Muscle layer of colon (tissue), 2 donors: Measurements from ENCODE around the gene STX1A.
"Not testable (repeated sequence)": the region's sequence is repeated elsewhere in the genome, so short reads cannot be mapped to it uniquely, and the experiment has no call there.

Experiments
- H3K27ac ChIP-seq: one replicate; pipeline ENCODE4 v1.7.0; 2013; ENCODE audit warnings: low read depth, mild to moderate bottlenecking, low read length, moderate library complexity
- H3K27me3 ChIP-seq, 2 donors: one replicate each; pipeline ENCODE4 v1.7.0; 2013; ENCODE audit warnings: low read length in 2 of 2, mild to moderate bottlenecking in 2 of 2; ENCODE audit not compliant: insufficient read depth in 2 of 2, control insufficient read depth in 1 of 2
- H3K36me3 ChIP-seq: one replicate; pipeline ENCODE4 v1.7.0; 2013; ENCODE audit warnings: mild to moderate bottlenecking, low read length; ENCODE audit not compliant: insufficient read depth
- H3K4me1 ChIP-seq: one replicate; pipeline ENCODE4 v1.7.0; 2013; ENCODE audit warnings: mild to moderate bottlenecking, low read length; ENCODE audit not compliant: insufficient read depth
- H3K4me3 ChIP-seq, 2 donors: one replicate each; pipeline ENCODE4 v1.7.0; 2013; ENCODE audit warnings: low read length in 2 of 2, low read depth in 1 of 2, mild to moderate bottlenecking in 1 of 2, moderate library complexity in 1 of 2
- H3K9ac ChIP-seq: one replicate; pipeline ENCODE4 v1.7.0; 2013; ENCODE audit warnings: low read length
- H3K9me3 ChIP-seq: one replicate; pipeline ENCODE4 v1.7.0; 2013; ENCODE audit warnings: mild to moderate bottlenecking, low read length
- donor health status: abdominal sarcoma.
- donor health status: Adenocarcinoma of cecum.

Gene STX1A

GRCh38 chr7:73659983-73660382, 59.5 kb downstream of the STX1A start:
- H3K4me1 ChIP-seq: no peaks in the 10 kb centered on the region
- no peak overlapping the region for H3K9ac ChIP-seq
- no peaks in the 10 kb centered on the region for H3K27me3 ChIP-seq
- H3K4me3 ChIP-seq: no peak overlapping the region
- no peak overlapping the region for H3K27ac ChIP-seq
- H3K36me3 ChIP-seq: no peaks in the 10 kb centered on the region
- no peaks in the 10 kb centered on the region for H3K9me3 ChIP-seq

- H3K36me3 ChIP-seq, H3K9ac ChIP-seq, H3K9me3 ChIP-seq, H3K27me3 ChIP-seq, H3K4me1 ChIP-seq, H3K27ac ChIP-seq, H3K4me3 ChIP-seq: not testable (repeated sequence)
Observed at GRCh38 chr7:73655309-73655708, 64.2 kb downstream of the STX1A start.

GRCh38 chr7:73652541-73652949, 66.9 kb downstream of the STX1A start:
- Histone ChIP-seq H3K27me3 (peaks cover 8 to 20% of the 10 kb centered on the region in 2 donors), H3K4me1 (no peaks in the 10 kb centered on the region), H3K9ac (no peak overlapping the region)

GRCh38 chr7:73650524-73650923, 68.9 kb downstream of the STX1A start:
- Histone ChIP-seq H3K36me3 (no peaks in the 10 kb centered on the region), H3K4me1 (no peaks in the 10 kb centered on the region), H3K9me3 (no peaks in the 10 kb centered on the region), H3K4me3 (no peak overlapping the region), H3K9ac (no peak overlapping the region), H3K27me3 (peaks cover 24 to 40% of the 10 kb centered on the region in 2 donors), H3K27ac (no peak overlapping the region)

More at GRCh38 chr7:73652541-73652949, 66.9 kb downstream of the STX1A start:
- Histone ChIP-seq H3K27ac (no peak overlapping the region), H3K36me3 (no peaks in the 10 kb centered on the region), H3K9me3 (no peaks in the 10 kb centered on the region), H3K4me3 (no peak overlapping the region)

DNA sequence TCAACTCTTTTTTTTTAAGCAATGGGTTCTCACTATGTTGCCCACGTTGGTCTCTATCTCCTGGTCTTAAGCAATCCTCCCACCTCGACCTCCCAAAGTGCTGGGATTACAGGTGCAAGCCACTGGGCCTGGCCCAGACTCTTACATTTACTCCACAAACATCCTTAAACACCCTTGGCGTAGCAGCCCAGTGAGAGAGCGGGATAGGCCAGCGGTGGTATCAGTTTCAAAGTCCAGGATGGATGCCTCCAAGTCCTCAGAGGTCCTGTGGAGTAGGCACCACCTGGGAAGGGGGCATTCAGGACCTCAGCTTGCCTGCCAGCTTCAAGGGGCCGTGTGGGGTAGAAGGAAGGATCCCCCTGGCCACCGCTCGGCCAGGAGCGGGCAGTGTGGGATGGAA, 69.9 kb downstream of the STX1A start:
- H3K27me3 ChIP-seq: peaks cover 24 to 44% of the 10 kb centered on the region in 2 donors
- no peaks in the 10 kb centered on the region for H3K36me3 ChIP-seq
- no peak overlapping the region for H3K27ac ChIP-seq
- H3K4me1 ChIP-seq: no peaks in the 10 kb centered on the region
- H3K9ac ChIP-seq: no peak overlapping the region
- H3K9me3 ChIP-seq: no peaks in the 10 kb centered on the region
- no peak overlapping the region for H3K4me3 ChIP-seq
